ENCODE data around the gene RYR1.
A peak's percentile ranks its signal among the peaks of the same experiment; 100 is the strongest.
"Not testable (repeated sequence)": the region's sequence is repeated elsewhere in the genome, so short reads cannot be mapped to it uniquely, and the experiment has no call there.

RYR1 gene

DNA sequence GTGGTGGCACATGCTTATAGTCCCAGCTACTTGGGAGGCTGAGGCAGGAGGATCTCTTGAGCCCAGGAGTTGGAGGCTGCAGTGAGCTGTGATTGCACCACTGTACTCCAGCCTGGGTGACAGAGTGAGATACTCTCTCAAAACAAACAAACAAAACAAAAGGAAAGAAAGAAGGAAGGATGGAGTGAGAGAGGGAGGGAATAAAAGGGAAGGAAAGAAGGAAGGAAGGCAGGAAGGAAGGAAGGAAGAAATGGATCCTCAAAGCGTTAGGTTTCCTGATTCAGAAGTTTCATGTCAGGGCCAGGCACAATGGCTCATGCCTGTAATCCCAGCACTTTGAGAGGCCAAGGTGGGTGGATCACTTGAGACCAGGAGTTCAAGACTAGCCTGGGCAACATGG is 84.5 kb downstream of the RYR1 start:
- not testable (repeated sequence) for DNase-seq

DNA sequence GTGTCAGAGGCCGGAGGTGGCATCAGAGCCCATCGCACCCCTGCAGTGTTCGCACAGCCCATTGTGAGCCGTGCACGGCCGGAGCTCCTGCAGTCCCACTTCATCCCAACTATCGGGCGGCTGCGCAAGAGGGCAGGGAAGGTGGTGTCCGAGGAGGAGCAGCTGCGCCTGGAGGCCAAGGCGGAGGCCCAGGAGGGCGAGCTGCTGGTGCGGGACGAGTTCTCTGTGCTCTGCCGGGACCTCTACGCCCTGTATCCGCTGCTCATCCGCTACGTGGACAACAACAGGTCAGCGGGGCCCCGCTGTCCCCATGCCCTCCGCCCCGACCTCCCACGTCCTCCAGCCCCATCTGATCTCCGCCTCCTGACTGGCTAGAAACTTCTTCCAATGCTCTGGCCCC is 85.7 kb downstream of the RYR1 start:
- no peak for DNase-seq

DNA sequence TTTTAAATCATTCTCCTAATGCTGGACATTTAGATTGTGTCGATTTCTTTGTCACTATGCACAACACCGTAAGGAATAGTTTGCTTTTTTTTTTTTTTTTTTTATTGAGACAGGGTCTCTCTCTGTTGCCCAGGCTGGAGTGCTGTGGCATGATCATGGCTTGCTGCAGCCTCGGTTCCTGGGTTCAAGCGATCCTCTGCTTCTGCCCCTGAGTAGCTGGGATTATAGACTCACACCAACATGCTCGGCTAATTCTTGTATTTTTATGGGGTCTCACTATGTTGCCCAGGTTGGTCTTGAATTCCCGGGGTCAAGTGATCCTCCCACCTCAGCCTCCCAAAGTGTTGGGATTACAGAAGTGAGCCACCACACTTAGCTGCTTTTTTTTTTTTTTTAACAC is 86.5 kb downstream of the RYR1 start:
- DNase-seq, result no peak

DNA sequence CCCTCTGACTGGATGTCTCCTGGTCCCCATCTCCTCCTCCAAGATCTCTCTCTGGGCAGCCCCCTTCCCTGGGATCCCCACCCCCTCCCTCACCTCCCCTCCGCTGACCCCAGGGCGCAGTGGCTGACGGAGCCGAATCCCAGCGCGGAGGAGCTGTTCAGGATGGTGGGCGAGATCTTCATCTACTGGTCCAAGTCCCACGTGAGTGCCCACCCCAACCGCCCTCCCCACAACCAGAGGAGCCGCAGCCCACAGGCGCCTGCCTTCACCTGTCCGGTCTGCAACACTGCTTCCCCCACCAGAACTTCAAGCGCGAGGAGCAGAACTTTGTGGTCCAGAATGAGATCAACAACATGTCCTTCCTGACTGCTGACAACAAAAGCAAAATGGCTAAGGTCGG is 89.4 kb downstream of the RYR1 start:
- no peak for DNase-seq

DNA sequence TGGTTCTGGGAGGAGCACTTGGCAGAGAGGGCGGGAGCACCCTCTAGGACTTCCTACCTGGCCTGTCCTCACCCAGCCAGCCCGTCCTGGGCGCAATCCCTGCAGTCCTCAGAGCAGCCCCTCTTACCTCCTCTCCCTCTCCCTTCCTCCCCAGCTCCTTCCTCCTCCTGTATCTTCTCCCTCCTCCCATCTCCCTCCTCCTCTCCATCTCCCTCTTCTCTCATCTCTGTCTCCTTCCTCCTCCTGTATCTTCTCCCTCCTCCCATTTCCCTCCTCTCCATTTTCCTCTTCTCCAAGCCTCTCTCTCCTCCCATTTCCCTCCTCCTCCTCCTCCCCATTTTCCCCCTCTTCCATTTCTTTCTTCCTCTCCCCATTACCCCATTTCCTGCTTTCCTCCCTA is 89.8 kb downstream of the RYR1 start:
- DNase-seq, result no peak

DNA sequence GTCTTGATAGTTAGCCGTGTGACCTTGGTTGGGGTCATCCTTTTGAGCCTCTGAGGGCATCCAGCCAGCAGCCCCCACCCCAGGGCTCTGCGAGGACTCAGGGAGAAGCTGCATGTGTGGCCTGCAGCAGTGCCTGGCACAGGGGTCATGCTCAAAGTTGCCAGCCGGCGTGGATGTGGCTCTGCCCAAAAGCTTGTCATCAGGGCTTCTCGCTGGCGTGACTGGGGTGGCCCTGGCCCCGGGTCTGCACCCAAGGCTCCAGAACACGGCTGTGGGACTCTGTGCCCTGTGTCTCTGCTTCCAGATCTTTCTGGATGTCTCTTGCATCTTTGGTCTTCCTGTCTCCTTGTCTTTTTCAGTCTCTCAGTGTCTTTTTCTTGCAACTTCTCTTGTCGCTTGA is 90.9 kb downstream of the RYR1 start:
- DNase-seq, result no peak

DNA sequence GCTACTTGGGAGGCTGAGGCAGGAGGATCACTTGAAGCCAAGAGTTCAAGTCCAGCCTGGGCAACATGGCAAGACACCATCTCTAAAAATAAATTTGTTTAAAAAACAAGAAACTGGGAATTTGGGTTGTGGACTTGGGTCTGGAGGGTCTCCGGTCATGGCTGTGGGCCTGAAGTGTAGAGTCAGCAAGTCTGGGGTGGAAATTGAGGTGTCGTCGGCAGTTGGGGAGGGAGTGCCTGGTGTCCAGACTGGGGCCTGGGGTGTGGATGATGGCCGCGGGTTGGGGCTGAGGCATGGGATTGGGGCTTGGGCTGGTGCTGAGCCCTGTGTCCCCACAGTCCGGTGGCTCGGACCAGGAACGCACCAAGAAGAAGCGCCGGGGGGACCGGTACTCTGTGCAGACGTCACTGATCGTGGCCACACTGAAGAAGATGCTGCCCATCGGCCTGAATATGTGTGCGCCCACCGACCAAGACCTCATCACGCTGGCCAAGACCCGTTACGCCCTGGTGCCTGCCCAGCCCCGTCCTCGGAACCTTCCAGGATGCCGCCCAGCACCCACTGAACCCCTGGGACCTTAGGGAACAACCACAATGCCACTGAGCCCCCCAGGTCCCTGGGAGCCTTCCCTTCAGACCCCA is 91.6 kb downstream of the RYR1 start:
- no peak for DNase-seq

DNA sequence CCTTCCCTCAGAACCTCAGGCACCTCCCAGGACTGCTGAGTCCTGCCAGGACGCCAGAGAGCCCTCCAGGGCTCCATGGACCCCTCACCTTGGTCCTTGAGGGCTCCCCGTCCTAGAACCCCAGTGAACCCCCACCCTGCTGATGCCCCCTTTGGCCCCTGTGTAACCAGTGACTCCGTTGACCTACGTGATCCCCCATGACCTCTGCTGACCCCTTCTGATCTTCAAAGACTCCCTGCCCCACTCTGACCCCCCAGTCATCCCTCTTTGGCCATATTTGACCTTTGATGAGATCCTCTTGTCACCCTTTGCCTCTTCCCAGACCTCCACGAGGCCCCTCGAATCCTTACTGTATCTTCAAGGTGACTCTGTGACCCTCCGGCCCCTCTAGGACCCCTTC is 92.9 kb downstream of the RYR1 start:
- DNase-seq, result no peak

DNA sequence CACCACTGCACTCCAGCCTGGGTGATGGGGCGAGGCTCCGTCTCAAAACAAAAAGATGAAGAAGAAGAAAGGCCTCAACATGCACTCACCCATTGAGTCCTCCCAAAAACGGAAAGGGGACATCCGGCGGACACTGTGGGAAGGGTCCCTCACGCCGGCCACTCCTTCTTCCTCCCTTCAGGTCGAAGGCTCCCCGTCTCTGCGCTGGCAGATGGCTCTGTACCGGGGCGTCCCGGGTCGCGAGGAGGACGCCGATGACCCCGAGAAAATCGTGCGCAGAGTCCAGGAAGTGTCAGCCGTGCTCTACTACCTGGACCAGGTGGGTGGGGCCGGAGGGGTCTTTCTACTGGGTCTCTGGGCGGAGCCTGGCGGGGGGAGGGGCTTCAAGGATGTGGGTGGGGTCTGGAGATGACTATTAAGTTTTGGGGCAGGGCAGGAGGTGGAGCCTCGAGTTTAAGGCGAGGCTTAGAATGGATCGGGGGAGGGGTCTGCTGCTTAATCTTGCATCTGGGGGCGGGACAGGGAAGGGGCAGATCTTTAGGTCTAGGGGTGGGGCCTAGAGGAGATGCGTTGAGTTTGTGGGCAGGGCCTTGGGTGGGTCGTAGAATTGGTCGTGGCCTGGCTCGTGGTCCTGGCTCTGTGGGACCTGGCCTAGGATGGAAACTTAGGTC is 94.1 kb downstream of the RYR1 start:
- DNase-seq, result peak; percentile 56

DNA sequence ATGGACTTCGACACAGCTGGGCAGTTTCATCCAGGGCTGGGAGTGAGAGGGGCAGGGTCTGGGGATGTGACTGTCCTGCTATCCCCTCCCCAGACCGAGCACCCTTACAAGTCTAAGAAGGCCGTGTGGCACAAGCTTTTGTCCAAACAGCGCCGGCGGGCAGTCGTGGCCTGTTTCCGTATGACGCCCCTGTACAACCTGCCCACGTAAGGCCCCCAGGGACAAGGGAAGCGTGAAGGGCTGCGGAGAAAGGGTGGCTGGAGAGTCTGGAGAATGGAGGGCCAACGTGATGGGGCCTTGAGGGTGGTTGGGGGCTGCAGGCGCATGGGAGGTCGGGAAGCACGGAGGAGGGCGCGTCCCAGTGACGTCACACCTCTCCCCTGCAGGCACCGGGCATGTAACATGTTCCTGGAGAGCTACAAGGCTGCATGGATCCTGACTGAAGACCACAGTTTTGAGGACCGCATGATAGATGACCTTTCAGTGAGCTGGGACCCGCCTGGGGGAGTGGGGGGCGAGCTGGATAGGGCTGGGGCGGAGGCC is 94.8 kb downstream of the RYR1 start:
- no peak for DNase-seq

DNA sequence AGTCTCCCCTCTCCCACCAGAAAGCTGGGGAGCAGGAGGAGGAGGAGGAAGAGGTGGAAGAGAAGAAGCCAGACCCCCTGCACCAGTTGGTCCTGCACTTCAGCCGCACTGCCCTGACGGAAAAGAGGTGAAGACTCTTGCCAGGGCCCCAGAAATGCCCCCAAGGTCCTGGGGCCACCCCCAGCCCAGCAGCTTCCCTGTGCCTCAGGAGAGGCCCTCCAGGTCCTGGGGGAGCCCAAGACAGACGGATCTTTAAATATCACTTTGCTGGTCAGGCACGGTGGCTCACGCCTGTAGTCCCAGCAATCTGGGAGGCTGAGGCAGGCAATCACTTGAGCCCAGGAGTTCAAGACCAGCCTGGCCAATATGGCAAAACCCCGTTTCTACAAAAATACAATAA is 95.4 kb downstream of the RYR1 start:
- no peak for DNase-seq

DNA sequence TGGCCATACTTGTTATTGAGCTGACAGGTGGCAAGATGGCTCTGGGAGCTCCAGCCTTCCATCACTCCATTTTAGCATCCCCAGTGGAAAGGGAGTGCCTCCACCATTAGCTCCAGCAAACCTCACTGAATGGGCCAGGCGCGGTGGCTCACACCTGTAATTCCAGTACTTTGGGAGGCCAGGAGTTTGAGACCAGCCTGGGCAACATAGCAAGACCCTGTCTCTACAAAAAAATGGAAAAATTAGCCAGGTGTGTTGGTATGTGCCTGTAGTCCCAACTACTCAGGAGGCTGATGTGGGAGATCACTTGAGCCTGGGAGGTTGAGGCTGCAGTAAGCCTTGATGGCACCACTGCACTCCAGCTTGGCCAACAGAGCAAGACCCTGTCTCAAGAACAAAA is 98.0 kb downstream of the RYR1 start:
- DNase-seq, result no peak

DNA sequence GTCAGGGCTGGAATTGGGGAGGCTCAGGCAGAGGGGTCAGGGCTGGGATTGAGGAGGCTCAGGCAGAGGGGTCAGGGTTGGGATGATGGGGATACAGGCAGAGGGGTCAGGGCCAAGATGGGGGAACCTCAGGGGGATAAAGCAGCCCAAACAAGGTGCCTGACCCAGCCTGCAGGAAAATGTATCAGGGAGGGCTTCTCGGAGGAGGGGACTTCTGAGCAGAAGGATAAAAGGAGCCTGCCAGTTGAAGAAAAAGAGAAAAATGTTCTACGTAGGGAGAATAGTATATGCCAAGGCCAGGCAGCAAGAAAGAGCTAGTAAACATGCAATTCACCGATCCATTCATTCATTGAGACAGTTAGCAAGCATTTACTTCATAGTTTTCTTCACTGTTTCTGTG is 99.4 kb downstream of the RYR1 start:
- no peak for DNase-seq

DNA sequence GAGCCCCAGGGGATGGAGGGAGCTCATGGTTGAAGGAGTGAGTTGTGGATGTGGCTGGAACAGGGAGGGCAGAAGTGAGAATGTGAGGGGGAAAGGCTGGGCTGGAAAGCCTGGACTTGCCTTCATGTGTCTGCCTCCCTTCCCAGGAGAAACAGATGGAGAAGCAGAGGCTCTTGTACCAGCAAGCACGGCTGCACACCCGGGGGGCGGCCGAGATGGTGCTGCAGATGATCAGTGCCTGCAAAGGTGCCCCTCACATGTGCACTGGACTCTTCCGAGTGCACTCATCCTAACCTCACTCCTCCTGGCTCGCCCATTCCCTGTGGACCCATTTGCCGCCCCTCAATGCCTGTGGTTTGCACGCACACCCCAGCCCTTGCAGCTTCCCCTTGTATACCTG is 101.1 kb downstream of the RYR1 start:
- DNase-seq, result no peak

DNA sequence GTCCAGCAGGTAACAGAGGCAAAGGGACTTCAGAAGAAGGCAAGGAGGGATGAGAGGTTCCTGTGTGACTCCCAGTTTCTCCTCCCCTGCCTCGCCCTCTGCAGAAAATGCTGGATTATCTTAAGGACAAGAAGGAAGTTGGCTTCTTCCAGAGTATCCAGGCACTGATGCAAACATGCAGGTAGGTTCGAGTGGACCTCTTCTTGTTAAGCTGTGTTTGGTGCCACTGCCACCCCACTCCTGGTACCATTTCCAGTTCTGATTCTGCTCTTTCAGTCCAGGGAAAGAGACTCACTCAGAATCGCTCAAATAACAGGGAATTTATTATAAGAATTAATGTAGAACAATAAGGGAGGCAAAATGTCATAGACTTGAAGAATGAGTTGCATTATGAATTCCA is 101.7 kb downstream of the RYR1 start:
- no peak for DNase-seq

DNA sequence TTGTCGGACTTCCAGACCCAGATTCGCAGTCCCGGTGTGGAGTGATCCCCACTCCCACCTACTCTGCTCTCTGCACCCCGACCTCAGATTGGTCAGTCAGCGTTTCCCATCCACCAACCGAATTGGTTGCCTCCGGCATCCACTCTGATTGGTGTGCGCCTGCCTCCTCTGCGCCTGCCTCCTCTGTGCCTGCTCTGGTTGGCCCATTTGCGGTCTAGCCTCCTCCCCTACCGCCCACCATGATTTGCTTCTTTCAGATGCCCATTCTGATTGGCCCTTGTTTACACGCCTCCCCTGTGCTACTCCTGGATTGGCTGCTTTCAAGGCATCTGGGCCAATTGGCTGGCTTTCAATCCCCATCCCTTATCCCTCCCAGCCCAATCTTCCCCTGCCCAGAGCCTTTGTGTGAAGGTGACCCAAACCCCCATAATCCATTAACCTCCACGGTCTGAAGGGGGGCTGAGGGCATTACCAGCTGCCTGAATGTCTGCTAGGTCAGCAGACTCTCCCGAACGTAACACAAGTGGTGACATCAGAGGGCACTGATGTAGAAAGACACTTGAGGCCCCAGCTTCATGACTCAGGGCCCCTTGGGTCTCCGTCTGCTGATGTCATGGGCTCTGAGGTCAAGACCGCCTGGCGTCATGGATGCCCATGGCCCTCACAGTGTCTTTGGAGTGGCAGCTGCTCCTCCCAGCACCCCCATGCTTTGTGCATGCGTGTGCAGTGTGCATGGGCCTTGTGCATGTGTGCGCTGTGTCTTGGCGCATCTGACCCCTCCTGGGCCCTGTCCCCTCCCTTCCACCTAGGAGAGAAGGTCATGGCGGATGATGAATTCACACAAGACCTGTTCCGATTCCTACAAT is 103.8 kb downstream of the RYR1 start:
- no peak for DNase-seq

DNA sequence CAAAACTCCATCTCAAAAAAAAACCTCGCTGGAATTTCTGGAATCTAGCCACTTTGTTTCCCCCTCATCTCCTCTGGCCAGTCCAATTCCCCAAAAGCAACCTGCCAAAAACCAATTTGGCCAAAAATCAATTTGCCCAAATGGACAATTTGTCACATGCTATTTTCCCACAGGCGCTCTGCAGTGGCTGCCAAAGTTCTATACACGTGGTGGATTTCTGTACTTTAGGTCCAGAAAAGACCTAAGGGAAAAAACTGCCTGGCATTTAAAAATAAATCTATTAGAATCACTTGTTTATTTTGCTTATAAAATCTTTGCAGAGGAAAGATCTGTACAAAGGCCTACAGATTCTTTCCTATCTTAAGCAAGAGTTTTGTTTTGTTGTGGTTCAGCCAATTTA is 104.9 kb downstream of the RYR1 start:
- no peak for DNase-seq

DNA sequence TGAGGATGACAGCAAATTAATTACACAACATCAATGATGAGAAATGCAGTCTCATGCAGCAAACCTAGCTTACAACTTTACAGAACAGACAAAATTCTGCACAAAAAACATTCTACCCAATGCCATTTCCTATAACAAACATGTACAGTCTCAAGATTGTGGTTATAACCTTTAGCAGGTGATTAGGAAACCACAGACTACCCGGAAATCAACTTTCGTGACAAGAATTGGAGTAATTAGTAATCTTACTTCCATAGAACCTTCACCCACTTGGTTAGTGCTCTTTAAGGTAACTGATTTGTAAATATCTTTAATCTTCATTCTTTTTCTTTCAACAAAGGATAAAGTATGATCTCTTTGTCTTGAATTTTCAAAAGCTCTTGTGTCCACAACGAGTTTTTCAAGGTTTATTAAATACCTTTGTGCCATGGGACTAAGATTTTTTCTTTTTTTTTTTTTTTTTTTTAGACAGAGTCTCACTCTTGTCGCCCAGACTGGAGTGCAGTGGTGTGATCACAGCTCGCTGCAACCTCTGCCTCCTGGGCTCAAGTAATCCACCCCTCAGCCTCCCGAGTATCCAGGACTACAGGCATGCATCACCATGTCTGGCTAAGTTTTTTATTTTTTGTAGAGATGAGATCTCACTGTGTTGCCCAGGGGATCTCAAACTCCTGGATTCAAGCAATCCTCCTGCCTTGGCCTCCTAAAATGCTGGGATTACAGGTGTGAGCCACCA is 105.5 kb downstream of the RYR1 start:
- DNase-seq, result no peak

DNA sequence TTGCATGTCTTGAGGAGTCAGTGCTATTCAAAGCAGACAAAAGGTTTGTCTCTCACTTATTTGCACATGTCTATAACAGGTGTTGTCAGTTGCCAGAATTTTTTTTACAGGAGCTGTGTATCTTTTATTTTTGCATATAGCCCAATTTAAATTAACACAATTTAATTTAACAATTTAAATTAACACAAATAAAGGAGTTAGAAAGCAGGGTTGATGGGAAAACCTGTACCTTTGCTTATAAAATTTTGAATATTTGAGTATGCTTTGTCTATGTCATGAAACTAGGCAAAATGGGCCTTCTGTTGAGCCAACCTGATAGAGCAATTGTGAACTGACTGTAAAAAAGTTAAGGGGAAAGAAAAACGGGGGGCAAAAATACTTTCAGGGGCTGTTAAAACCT is 106.3 kb downstream of the RYR1 start:
- no peak for DNase-seq

DNA sequence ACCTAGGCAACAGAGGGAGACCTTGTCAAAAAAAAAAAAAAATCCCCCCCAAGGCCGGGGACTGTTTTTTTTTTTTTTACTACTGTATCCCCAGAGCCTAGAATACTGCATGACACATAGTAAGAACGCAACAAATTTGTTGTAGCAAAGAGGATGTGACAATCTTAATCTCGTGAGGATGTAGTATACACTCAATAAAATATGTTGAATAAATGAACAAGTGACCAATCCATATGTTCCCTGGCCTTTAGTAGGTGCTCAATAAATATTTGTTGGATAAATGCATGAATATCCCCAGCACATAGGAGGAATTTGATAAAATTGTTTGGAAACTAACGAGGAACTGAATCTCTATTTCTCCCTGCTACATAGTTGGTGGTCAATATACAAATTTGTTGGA is 108.5 kb downstream of the RYR1 start:
- no peak for DNase-seq

DNA sequence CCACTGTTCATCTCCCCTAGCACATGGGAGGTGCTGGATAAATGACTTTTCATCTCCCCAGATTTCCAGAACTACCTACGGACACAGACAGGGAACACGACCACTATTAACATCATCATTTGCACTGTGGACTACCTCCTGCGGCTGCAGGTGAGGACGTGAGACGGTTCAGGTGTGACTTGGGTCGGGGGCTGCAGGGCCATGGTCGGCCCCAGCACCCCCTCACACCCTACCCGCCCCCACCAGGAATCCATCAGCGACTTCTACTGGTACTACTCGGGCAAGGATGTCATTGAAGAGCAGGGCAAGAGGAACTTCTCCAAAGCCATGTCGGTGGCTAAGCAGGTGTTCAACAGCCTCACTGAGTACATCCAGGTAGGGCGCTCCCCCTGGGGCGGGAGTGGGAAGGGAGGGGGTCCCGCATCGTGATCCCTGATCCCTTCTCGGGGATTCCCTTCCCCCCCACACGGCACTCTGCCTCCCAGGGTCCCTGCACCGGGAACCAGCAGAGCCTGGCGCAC is 109.9 kb downstream of the RYR1 start:
- DNase-seq, result no peak

DNA sequence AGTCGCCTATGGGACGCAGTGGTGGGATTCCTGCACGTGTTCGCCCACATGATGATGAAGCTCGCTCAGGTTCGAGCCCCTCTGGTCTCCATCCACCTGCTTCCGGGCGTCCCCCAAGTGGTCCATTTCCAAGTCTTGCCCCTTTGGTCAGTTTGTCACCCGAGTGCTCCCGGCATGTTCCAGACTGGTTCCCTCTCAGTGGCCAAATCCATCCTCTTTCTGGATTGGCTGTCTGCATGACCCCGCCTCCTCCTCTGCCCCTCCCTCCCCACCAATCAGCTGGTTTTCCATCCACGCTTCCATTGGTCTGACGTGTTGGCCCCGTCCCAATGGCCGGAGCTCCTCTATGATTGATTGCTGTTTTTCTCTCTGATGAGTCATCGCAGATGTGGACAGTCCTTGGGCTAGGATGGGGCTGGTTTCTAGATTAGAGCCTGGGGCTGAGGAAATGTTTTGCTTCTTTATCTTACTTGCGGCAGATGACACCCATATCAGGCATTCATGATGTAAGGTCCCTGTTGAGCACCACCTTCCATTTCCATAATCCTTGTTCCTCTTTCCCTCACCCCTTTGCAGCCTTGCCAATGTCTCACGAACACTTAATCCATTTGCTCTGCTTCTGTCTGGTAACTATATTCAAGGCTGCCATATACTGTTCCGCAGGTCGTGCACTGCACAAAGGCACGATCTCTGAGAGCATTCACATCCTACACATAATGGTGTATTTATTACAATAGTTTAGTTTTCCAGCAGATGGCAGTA is 110.5 kb downstream of the RYR1 start:
- peak; percentile 95 for DNase-seq
